Measurements from ENCODE around the gene PTCSC3. TPM values are rescaled to one million over a fixed set of nuclear protein-coding genes. Genes with fewer than 3 reads are reported as not detected.

PTCSC3 gene
- polyA plus RNA-seq, 2 donors = not detected

GRCh38 chr14:36181417-36181816 is 4.9 kb upstream of the PTCSC3 start:
- Histone ChIP-seq H3K27me3 (ENCODE audit: control insufficient read depth in 1 of 2, insufficient read depth in 2 of 2, low read length in 2 of 2) (no peaks in the 10 kb centered on the region), H3K36me3 (ENCODE audit: control insufficient read depth in 2 of 2, insufficient read depth in 2 of 2, low read length in 1 of 2) (no peaks in the 10 kb centered on the region), H3K4me1 (ENCODE audit: control insufficient read depth in 2 of 2, insufficient read depth in 2 of 2, low read length in 1 of 2) (no peaks in the 10 kb centered on the region), H3K9me3 (ENCODE audit: control insufficient read depth in 2 of 2, insufficient read depth in 1 of 2, low read depth in 1 of 2, low read length in 1 of 2) (no peaks in the 10 kb centered on the region), H3K4me3 (ENCODE audit: low read depth in 1 of 2, low read length in 2 of 2) (no peak overlapping the region), H3K27ac (ENCODE audit: low read depth in 2 of 2, low read length in 1 of 2) (no peak overlapping the region)
- WGBS, 2 donors = 83 to 89% methylated on average over 5 of the region's 5 CpGs

- H3K27me3 ChIP-seq (ENCODE audit: control insufficient read depth in 1 of 2, insufficient read depth in 2 of 2, low read length in 2 of 2) = no peaks in the 10 kb centered on the region
- no peak overlapping the region for H3K27ac ChIP-seq (ENCODE audit: low read depth in 2 of 2, low read length in 1 of 2)
- 55 to 58% methylated on average over 1 of the region's 1 CpG for WGBS, 2 donors
- H3K4me3 ChIP-seq (ENCODE audit: low read depth in 1 of 2, low read length in 2 of 2) = no peak overlapping the region
- no peaks in the 10 kb centered on the region for H3K9me3 ChIP-seq (ENCODE audit: control insufficient read depth in 2 of 2, insufficient read depth in 1 of 2, low read depth in 1 of 2, low read length in 1 of 2)
- H3K36me3 ChIP-seq (ENCODE audit: control insufficient read depth in 2 of 2, insufficient read depth in 2 of 2, low read length in 1 of 2) = no peaks in the 10 kb centered on the region
- no peaks in the 10 kb centered on the region for H3K4me1 ChIP-seq (ENCODE audit: control insufficient read depth in 2 of 2, insufficient read depth in 2 of 2, low read length in 1 of 2)
These were observed 967 bp upstream of the PTCSC3 start for GRCh38 chr14:36177489-36177888.

GRCh38 chr14:36174767-36175424 is 1.6 kb downstream of the PTCSC3 start:
- H3K4me3 ChIP-seq (ENCODE audit: low read depth in 1 of 2, low read length in 2 of 2) = no peak overlapping the region
- no peak overlapping the region for H3K27ac ChIP-seq (ENCODE audit: low read depth in 2 of 2, low read length in 1 of 2)
- H3K36me3 ChIP-seq (ENCODE audit: control insufficient read depth in 2 of 2, insufficient read depth in 2 of 2, low read length in 1 of 2) = no peaks in the 10 kb centered on the region
- H3K4me1 ChIP-seq (ENCODE audit: control insufficient read depth in 2 of 2, insufficient read depth in 2 of 2, low read length in 1 of 2) = no peaks in the 10 kb centered on the region
- WGBS, 2 donors = 82 to 86% methylated on average over 5 of the region's 5 CpGs
- H3K9me3 ChIP-seq (ENCODE audit: control insufficient read depth in 2 of 2, insufficient read depth in 1 of 2, low read depth in 1 of 2, low read length in 1 of 2) = no peaks in the 10 kb centered on the region
- H3K27me3 ChIP-seq (ENCODE audit: control insufficient read depth in 1 of 2, insufficient read depth in 2 of 2, low read length in 2 of 2) = no peaks in the 10 kb centered on the region

GRCh38 chr14:36173161-36173560 is 3.4 kb downstream of the PTCSC3 start:
- Histone ChIP-seq H3K27ac (ENCODE audit: low read depth in 2 of 2, low read length in 1 of 2) (no peak overlapping the region), H3K27me3 (ENCODE audit: control insufficient read depth in 1 of 2, insufficient read depth in 2 of 2, low read length in 2 of 2) (no peaks in the 10 kb centered on the region), H3K36me3 (ENCODE audit: control insufficient read depth in 2 of 2, insufficient read depth in 2 of 2, low read length in 1 of 2) (no peaks in the 10 kb centered on the region), H3K9me3 (ENCODE audit: control insufficient read depth in 2 of 2, insufficient read depth in 1 of 2, low read depth in 1 of 2, low read length in 1 of 2) (no peaks in the 10 kb centered on the region), H3K4me3 (ENCODE audit: low read depth in 1 of 2, low read length in 2 of 2) (no peak overlapping the region), H3K4me1 (ENCODE audit: control insufficient read depth in 2 of 2, insufficient read depth in 2 of 2, low read length in 1 of 2) (no peaks in the 10 kb centered on the region)
- WGBS, 2 donors = 31 to 40% methylated on average over 1 of the region's 1 CpG

GRCh38 chr14:36171607-36172006 is 4.9 kb downstream of the PTCSC3 start:
- Histone ChIP-seq H3K27ac (ENCODE audit: low read depth in 2 of 2, low read length in 1 of 2) (no peak overlapping the region), H3K36me3 (ENCODE audit: control insufficient read depth in 2 of 2, insufficient read depth in 2 of 2, low read length in 1 of 2) (no peaks in the 10 kb centered on the region), H3K4me3 (ENCODE audit: low read depth in 1 of 2, low read length in 2 of 2) (no peak overlapping the region), H3K4me1 (ENCODE audit: control insufficient read depth in 2 of 2, insufficient read depth in 2 of 2, low read length in 1 of 2) (no peaks in the 10 kb centered on the region), H3K27me3 (ENCODE audit: control insufficient read depth in 1 of 2, insufficient read depth in 2 of 2, low read length in 2 of 2) (no peaks in the 10 kb centered on the region), H3K9me3 (ENCODE audit: control insufficient read depth in 2 of 2, insufficient read depth in 1 of 2, low read depth in 1 of 2, low read length in 1 of 2) (no peaks in the 10 kb centered on the region)
- WGBS, 2 donors = 37 to 43% methylated on average over 3 of the region's 3 CpGs

GRCh38 chr14:36167431-36167830 is 9.1 kb downstream of the PTCSC3 start:
- WGBS, 2 donors = 58 to 67% methylated on average over 5 of the region's 5 CpGs
- H3K27ac ChIP-seq (ENCODE audit: low read depth in 2 of 2, low read length in 1 of 2) = no peak overlapping the region
- H3K36me3 ChIP-seq (ENCODE audit: control insufficient read depth in 2 of 2, insufficient read depth in 2 of 2, low read length in 1 of 2) = no peaks in the 10 kb centered on the region
- no peak overlapping the region for H3K4me3 ChIP-seq (ENCODE audit: low read depth in 1 of 2, low read length in 2 of 2)
- H3K9me3 ChIP-seq (ENCODE audit: control insufficient read depth in 2 of 2, insufficient read depth in 1 of 2, low read depth in 1 of 2, low read length in 1 of 2) = no peaks in the 10 kb centered on the region
- no peaks in the 10 kb centered on the region for H3K4me1 ChIP-seq (ENCODE audit: control insufficient read depth in 2 of 2, insufficient read depth in 2 of 2, low read length in 1 of 2)
- H3K27me3 ChIP-seq (ENCODE audit: control insufficient read depth in 1 of 2, insufficient read depth in 2 of 2, low read length in 2 of 2) = no peaks in the 10 kb centered on the region

- no peaks in the 10 kb centered on the region for H3K9me3 ChIP-seq (ENCODE audit: control insufficient read depth in 2 of 2, insufficient read depth in 1 of 2, low read depth in 1 of 2, low read length in 1 of 2)
- no peak overlapping the region for H3K27ac ChIP-seq (ENCODE audit: low read depth in 2 of 2, low read length in 1 of 2)
- WGBS, 2 donors = 59 to 60% methylated on average over 5 of the region's 5 CpGs
- no peak overlapping the region for H3K4me3 ChIP-seq (ENCODE audit: low read depth in 1 of 2, low read length in 2 of 2)
- no peaks in the 10 kb centered on the region for H3K36me3 ChIP-seq (ENCODE audit: control insufficient read depth in 2 of 2, insufficient read depth in 2 of 2, low read length in 1 of 2)
- no peaks in the 10 kb centered on the region for H3K27me3 ChIP-seq (ENCODE audit: control insufficient read depth in 1 of 2, insufficient read depth in 2 of 2, low read length in 2 of 2)
- no peaks in the 10 kb centered on the region for H3K4me1 ChIP-seq (ENCODE audit: control insufficient read depth in 2 of 2, insufficient read depth in 2 of 2, low read length in 1 of 2)
These were observed 13.1 kb downstream of the PTCSC3 start for GRCh38 chr14:36163451-36163850.

- H3K27me3 ChIP-seq (ENCODE audit: control insufficient read depth in 1 of 2, insufficient read depth in 2 of 2, low read length in 2 of 2) = no peaks in the 10 kb centered on the region
- no peak overlapping the region for H3K4me3 ChIP-seq (ENCODE audit: low read depth in 1 of 2, low read length in 2 of 2)
- H3K9me3 ChIP-seq (ENCODE audit: control insufficient read depth in 2 of 2, insufficient read depth in 1 of 2, low read depth in 1 of 2, low read length in 1 of 2) = no peaks in the 10 kb centered on the region
- H3K36me3 ChIP-seq (ENCODE audit: control insufficient read depth in 2 of 2, insufficient read depth in 2 of 2, low read length in 1 of 2) = no peaks in the 10 kb centered on the region
- H3K27ac ChIP-seq (ENCODE audit: low read depth in 2 of 2, low read length in 1 of 2) = no peak overlapping the region
- 59 to 73% methylated on average over 9 of the region's 9 CpGs for WGBS, 2 donors
- H3K4me1 ChIP-seq (ENCODE audit: control insufficient read depth in 2 of 2, insufficient read depth in 2 of 2, low read length in 1 of 2) = no peaks in the 10 kb centered on the region
These were observed 14.3 kb downstream of the PTCSC3 start for GRCh38 chr14:36162267-36162666.

- Histone ChIP-seq H3K4me1 (ENCODE audit: control insufficient read depth in 2 of 2, insufficient read depth in 2 of 2, low read length in 1 of 2) (no peaks in the 10 kb centered on the region), H3K27me3 (ENCODE audit: control insufficient read depth in 1 of 2, insufficient read depth in 2 of 2, low read length in 2 of 2) (no peaks in the 10 kb centered on the region), H3K9me3 (ENCODE audit: control insufficient read depth in 2 of 2, insufficient read depth in 1 of 2, low read depth in 1 of 2, low read length in 1 of 2) (no peaks in the 10 kb centered on the region), H3K27ac (ENCODE audit: low read depth in 2 of 2, low read length in 1 of 2) (no peak overlapping the region), H3K4me3 (ENCODE audit: low read depth in 1 of 2, low read length in 2 of 2) (no peak overlapping the region), H3K36me3 (ENCODE audit: control insufficient read depth in 2 of 2, insufficient read depth in 2 of 2, low read length in 1 of 2) (no peaks in the 10 kb centered on the region)
- WGBS, 2 donors = 35 to 40% methylated on average over 12 of the region's 12 CpGs
These were observed 14.7 kb downstream of the PTCSC3 start for GRCh38 chr14:36161776-36162175.

GRCh38 chr14:36151335-36151734 is 25.2 kb downstream of the PTCSC3 start:
- H3K27me3 ChIP-seq (ENCODE audit: control insufficient read depth in 1 of 2, insufficient read depth in 2 of 2, low read length in 2 of 2) = no peaks in the 10 kb centered on the region
- H3K9me3 ChIP-seq (ENCODE audit: control insufficient read depth in 2 of 2, insufficient read depth in 1 of 2, low read depth in 1 of 2, low read length in 1 of 2) = no peaks in the 10 kb centered on the region
- no peak overlapping the region for H3K27ac ChIP-seq (ENCODE audit: low read depth in 2 of 2, low read length in 1 of 2)
- no peaks in the 10 kb centered on the region for H3K36me3 ChIP-seq (ENCODE audit: control insufficient read depth in 2 of 2, insufficient read depth in 2 of 2, low read length in 1 of 2)
- no peak overlapping the region for H3K4me3 ChIP-seq (ENCODE audit: low read depth in 1 of 2, low read length in 2 of 2)
- H3K4me1 ChIP-seq (ENCODE audit: control insufficient read depth in 2 of 2, insufficient read depth in 2 of 2, low read length in 1 of 2) = no peaks in the 10 kb centered on the region
- 84 to 90% methylated on average over 3 of the region's 3 CpGs for WGBS, 2 donors
